ENCODE results near the gene GNG12. TPM values are rescaled to one million over a fixed set of nuclear protein-coding genes. Genes with fewer than 3 reads are reported as not detected.

The GNG12 gene
- total RNA-seq, 2 donors from 2014 or later, result 0.32 to 0.34 TPM

DNA sequence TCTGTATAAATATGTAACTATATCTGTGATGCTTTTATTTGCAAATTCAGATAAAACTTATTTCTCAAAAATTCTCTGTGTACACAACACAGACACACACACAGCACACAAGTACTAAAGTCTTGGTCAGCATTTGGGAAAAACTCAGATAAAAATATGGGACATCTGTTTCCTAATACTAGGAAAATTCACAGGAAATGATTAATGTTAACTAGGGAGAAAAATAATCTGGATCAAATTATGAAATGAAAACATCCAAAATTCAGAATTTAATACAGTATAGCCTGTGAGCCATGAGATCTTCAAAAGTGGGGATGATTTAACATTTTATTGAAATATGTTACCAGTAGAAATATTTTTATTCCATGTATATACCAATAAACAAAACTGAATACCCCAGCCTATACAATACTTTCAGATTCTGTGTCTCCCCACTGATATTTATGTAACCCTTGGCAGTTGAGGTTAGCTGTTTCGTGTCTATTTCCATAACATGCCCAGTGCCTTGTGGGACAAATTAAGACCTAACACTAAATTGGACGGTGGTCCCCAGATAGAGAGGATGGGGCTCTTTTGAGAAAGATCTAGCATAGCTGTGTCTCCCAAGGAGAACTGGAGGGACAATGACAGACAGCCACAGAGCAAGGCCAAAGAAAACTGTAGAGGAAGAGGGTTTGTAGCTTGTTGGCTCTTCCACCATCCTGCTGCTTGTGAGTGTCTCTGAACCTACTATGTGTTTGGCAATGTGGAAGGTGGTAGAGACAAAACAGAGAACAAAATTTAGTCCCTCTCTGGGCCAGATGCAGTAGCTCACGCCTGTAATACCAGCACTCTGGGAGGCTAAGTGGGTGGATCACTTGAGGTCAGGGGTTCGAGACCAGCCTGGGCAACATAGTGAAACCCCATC, 47.2 kb downstream of the GNG12 start:
- Mint-ChIP-seq H3K27ac (no peak overlapping the region), H3K4me1 (ENCODE audit: low read depth) (no peaks in the 10 kb centered on the region), H3K27me3 (ENCODE audit: low read depth) (peaks cover under 1% of the 10 kb centered on the region), H3K9me3 (no peaks in the 10 kb centered on the region), H3K4me3 (no peak overlapping the region), H3K36me3 (ENCODE audit: insufficient read depth in 2 of 2) (no peaks in the 10 kb centered on the region)
- no peak for DNase-seq
- no peak for ATAC-seq (replicated peaks in 1 of 2)

DNA sequence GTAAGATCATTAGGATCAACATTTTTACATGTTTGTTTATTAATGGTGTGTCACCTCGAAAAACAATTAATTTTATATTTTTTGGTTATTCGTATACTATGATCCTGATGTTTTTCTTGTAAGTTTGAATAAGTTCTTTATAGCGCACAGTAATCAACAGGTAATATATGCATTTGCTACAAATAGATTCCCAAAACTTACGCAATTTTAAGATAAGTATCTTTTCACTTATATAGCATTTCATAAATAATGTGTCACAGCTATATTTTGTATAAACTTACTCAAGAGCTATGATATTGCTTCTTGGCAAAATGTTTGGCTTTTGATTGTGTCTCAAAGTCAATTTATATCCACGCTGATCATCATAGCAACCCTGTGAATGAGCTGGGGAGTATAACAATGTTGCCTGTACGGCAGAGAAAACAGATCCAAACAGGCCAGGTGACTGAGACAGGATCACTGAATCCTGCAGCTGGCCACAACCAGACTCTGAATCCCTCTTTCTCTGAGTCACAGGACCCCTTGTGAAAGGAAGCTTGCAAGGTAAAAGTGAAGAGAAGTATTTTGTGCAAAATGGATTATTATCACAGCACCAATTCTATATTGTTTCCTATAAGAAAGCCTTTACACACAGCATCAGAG, 48.6 kb downstream of the GNG12 start:
- ATAC-seq (replicated peaks in 1 of 2), result no peak
- Mint-ChIP-seq H3K9me3 (no peaks in the 10 kb centered on the region), H3K27me3 (ENCODE audit: low read depth) (no peaks in the 10 kb centered on the region), H3K4me3 (no peak overlapping the region), H3K4me1 (ENCODE audit: low read depth) (no peaks in the 10 kb centered on the region), H3K27ac (no peak overlapping the region), H3K36me3 (ENCODE audit: insufficient read depth in 2 of 2) (no peaks in the 10 kb centered on the region)
- no peak for DNase-seq

DNA sequence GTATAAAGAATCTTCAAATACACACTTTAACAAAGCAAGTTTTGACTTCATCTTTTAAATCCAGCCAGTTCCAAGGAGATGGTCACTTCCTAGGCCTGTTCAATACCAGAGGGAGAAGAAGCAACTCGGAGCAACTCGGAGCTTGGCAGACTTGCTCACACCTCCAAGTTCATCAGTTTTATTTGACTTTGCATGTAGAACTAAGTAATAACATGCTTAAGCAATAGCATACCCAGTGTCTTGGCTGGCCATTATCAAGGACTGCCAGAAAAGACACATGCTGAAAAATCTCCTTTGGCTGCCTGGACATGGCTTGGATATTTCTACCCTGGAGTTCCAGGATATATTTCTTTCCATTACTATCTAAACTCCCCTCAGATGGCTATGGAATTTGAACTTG, 52.6 kb downstream of the GNG12 start:
- H3K27ac Mint-ChIP-seq, result no peak overlapping the region

DNA sequence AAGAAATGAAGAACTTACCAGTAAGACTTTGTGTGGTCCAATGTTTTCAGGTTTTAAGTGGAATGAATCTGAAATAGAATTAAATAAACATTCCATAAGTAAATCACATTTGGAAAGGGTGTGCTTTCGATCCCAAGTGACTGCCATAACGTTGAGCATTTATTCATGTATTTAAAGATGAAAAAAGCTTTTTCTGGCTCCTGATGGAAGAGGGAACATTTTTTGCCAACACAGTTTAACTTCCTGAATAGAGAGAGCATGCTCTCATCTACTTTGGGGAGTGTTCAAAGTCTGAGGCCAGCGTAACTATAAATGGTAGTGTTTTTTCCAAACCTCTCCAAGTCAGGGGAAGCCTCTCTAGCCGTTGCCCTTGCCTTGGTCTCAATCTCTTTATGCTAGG, 55.8 kb downstream of the GNG12 start:
- Mint-ChIP-seq H3K27me3 (ENCODE audit: low read depth) (peaks cover 11% of the 10 kb centered on the region), H3K4me3 (no peak overlapping the region), H3K36me3 (ENCODE audit: insufficient read depth in 2 of 2) (no peaks in the 10 kb centered on the region), H3K9me3 (no peaks in the 10 kb centered on the region), H3K4me1 (ENCODE audit: low read depth) (no peaks in the 10 kb centered on the region), H3K27ac (no peak overlapping the region)
- ATAC-seq (replicated peaks in 1 of 2) (no peak), DNase-seq (no peak)

More for the DNA sequence above, 52.6 kb downstream of the GNG12 start:
- Mint-ChIP-seq H3K9me3 (no peaks in the 10 kb centered on the region), H3K4me3 (no peak overlapping the region), H3K4me1 (ENCODE audit: low read depth) (no peaks in the 10 kb centered on the region), H3K27me3 (ENCODE audit: low read depth) (peaks cover 6% of the 10 kb centered on the region), H3K36me3 (ENCODE audit: insufficient read depth in 2 of 2) (no peaks in the 10 kb centered on the region)
- ATAC-seq (replicated peaks in 1 of 2), result no peak
- no peak for DNase-seq

DNA sequence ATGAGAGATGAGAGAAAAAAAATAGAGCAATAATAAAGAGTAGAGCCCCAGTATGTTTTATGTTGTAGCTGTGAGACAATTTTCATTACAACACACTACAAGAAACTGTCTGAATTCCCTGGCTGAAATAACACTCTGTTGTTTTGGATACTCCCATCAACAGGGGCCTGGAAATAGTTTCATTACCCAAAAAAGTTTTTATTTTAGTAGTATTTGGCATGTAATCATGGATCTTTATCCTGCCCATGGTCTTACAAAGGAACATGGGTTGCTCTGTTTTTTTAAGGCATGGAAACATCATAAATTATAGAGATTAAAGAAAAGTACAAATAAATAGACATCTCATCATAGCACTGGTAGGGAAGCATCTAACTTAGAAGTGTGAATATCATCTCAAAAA, 56.3 kb downstream of the GNG12 start:
- no peaks in the 10 kb centered on the region for H3K9me3 Mint-ChIP-seq
- H3K27me3 Mint-ChIP-seq (ENCODE audit: low read depth), result peaks cover 11% of the 10 kb centered on the region
- H3K27ac Mint-ChIP-seq, result no peak overlapping the region
- H3K4me3 Mint-ChIP-seq, result no peak overlapping the region
- no peak for ATAC-seq (replicated peaks in 1 of 2)
- DNase-seq, result no peak
- H3K36me3 Mint-ChIP-seq (ENCODE audit: insufficient read depth in 2 of 2), result no peaks in the 10 kb centered on the region
- H3K4me1 Mint-ChIP-seq (ENCODE audit: low read depth), result no peaks in the 10 kb centered on the region

DNA sequence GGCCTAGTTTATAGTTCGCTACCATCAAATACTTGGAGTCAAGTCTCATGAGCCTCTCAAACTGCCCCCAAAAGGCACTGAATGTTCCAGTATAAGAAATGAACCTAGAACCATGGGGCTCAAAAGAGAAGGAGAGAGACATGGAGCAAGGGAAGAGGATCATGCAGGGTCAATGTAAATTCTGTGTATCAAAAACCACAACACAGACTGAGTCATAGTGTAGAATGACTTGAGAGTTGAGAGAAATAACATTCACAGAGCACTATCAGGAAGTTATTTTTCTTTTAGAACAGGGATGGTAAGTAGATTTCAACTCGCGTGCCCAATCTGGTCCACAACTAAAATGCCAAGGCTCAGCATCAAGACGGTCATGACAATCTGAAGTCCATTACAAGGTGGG, 59.8 kb downstream of the GNG12 start:
- H3K27ac Mint-ChIP-seq, result no peak overlapping the region
- H3K27me3 Mint-ChIP-seq (ENCODE audit: low read depth), result peaks cover 34% of the 10 kb centered on the region
- peaks cover 12% of the 10 kb centered on the region for H3K4me1 Mint-ChIP-seq (ENCODE audit: low read depth)
- no peaks in the 10 kb centered on the region for H3K36me3 Mint-ChIP-seq (ENCODE audit: insufficient read depth in 2 of 2)
- H3K4me3 Mint-ChIP-seq, result no peak overlapping the region
- ATAC-seq (replicated peaks in 1 of 2) (no peak), DNase-seq (no peak)
- no peaks in the 10 kb centered on the region for H3K9me3 Mint-ChIP-seq

DNA sequence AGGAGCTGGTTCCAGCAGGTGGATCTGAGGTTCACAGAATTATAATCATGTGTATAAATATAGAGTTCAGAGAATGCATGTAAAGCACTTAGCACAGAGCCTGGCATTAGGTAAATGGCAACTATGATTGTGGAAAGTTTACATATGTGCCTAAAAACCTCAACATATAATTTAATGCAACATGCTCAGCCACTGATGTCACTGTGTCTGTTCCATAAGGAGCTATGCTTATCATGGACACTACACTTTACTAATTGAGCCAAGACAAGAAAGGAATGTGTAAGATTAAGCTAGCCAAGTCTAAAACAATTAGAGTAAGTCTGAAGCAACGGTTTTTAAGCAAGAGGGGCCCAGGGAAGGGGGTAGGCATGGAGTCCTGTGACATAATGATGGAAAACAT, 61.5 kb downstream of the GNG12 start:
- H3K9me3 Mint-ChIP-seq, result no peaks in the 10 kb centered on the region
- DNase-seq (no peak), ATAC-seq (replicated peaks in 1 of 2) (no peak)
- no peaks in the 10 kb centered on the region for H3K36me3 Mint-ChIP-seq (ENCODE audit: insufficient read depth in 2 of 2)
- H3K4me1 Mint-ChIP-seq (ENCODE audit: low read depth), result peaks cover 13% of the 10 kb centered on the region
- no peak overlapping the region for H3K27ac Mint-ChIP-seq
- H3K4me3 Mint-ChIP-seq, result no peak overlapping the region
- peaks cover 46% of the 10 kb centered on the region for H3K27me3 Mint-ChIP-seq (ENCODE audit: low read depth)

DNA sequence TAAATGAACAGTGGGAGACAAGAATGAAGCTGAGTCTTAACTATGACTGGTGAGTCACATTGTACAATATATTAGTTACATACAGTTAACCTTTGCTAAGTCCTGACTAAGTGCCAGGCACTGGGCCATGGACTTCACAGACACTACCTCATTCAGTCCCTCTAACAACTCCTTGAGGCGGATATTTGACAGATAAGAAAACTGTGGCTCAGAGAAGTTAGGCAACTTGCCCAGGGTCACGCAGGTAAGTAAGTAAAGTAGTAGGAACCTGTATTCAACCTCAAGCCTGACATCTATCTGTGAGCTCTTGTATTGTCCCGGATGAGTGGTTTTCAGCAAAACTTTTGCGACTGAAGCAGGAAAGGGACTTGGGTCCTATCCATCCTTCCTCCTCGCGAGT, 62.1 kb downstream of the GNG12 start:
- H3K4me1 Mint-ChIP-seq (ENCODE audit: low read depth), result peaks cover 19% of the 10 kb centered on the region
- no peak overlapping the region for H3K27ac Mint-ChIP-seq
- H3K4me3 Mint-ChIP-seq, result no peak overlapping the region
- DNase-seq (no peak), ATAC-seq (replicated peaks in 1 of 2) (no peak)
- no peaks in the 10 kb centered on the region for H3K9me3 Mint-ChIP-seq
- H3K27me3 Mint-ChIP-seq (ENCODE audit: low read depth), result peaks cover 45% of the 10 kb centered on the region
- no peaks in the 10 kb centered on the region for H3K36me3 Mint-ChIP-seq (ENCODE audit: insufficient read depth in 2 of 2)

DNA sequence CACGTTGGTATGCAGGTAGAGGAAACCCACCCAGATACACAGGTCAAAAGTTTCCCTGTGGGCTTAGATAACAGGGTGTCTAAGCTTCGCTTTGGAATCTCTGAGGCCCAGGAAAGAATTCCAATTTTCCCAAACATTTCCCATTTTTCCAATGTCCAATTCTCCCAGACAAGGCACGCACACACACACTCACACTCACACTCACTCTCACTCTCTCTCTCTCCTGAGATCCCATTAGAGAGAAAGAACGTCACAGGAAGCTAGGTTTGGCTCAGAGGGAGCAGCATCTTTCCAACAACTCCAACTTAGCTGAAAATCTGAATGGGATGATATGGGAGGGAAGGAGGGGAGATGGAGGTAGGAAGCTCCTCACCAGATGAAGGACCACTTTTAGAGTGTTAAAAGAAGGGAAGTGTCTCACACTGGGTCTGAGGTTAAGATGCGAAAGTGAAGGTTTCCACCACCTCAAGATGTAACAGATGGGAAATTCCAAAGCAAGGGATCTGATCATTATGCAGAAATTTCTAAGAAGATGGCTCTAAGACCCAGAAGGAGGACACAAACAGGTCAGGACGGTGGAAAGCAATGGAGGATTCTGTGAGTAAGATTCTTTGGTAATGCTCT, 63.5 kb downstream of the GNG12 start:
- Mint-ChIP-seq H3K27me3 (ENCODE audit: low read depth) (peaks cover 34% of the 10 kb centered on the region), H3K4me1 (ENCODE audit: low read depth) (peaks cover 26% of the 10 kb centered on the region), H3K27ac (no peak overlapping the region), H3K4me3 (no peak overlapping the region), H3K36me3 (ENCODE audit: insufficient read depth in 2 of 2) (no peaks in the 10 kb centered on the region), H3K9me3 (no peaks in the 10 kb centered on the region)
- peak in 1 of 2 donors; percentile 27 for ATAC-seq (replicated peaks in 1 of 2)
- DNase-seq, result no peak

DNA sequence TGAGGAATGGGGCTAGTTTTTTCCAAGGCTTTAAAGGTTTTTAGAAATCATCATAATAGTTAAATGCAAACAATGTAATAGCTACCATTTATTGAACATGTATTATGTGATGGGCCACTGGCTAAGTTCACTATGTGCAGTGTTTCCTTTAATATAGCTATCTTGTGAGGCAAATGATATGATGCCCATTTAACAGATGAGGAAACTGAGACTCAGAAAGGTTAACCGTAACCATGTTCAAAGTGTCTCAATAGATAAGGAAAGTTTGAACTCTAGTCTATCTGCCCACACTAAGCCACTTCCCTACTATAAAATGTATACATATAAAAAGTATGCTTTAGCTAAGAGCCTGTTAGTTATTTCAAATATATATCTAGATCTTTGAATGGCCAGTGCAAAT, 64.8 kb downstream of the GNG12 start:
- peaks cover 26% of the 10 kb centered on the region for H3K4me1 Mint-ChIP-seq (ENCODE audit: low read depth)
- no peak for DNase-seq
- no peak for ATAC-seq (replicated peaks in 1 of 2)
- no peaks in the 10 kb centered on the region for H3K36me3 Mint-ChIP-seq (ENCODE audit: insufficient read depth in 2 of 2)
- no peak overlapping the region for H3K4me3 Mint-ChIP-seq
- H3K9me3 Mint-ChIP-seq, result no peaks in the 10 kb centered on the region
- H3K27ac Mint-ChIP-seq, result no peak overlapping the region
- peaks cover 34% of the 10 kb centered on the region for H3K27me3 Mint-ChIP-seq (ENCODE audit: low read depth)

DNA sequence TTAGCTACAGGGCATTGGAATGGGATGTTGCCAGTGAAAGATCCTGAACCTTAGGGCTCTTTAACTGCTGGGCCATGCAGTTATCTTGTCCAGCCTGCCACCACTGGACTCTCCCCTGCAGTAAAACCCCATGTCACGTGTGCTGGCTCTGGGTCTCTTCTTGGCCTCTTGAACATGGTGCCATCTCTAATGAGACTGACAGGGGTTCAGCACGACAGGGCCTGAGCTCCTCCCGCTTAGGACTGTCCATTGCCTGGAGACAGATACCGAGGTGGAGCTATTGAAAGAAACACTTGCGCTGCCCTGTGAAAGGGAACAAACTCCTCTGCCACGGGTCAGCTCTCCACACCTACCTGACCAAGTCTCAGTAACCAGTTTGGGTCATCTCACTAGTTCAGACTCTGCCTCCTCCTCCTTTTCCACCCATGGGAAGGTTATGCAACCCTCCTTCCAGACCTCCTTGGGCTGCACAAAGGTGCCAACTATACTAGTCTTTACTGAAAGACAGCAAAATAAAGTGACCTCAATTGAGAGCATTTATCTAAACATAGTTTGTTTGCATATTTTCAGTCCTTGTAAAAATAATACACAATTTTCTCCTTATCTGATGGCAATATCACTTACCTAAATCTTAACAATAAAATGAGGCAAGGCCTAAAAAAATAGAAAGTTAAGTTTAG, 66.0 kb downstream of the GNG12 start:
- DNase-seq, result no peak
- Mint-ChIP-seq H3K9me3 (no peaks in the 10 kb centered on the region), H3K4me3 (no peak overlapping the region), H3K27ac (no peak overlapping the region), H3K27me3 (ENCODE audit: low read depth) (peaks cover 35% of the 10 kb centered on the region), H3K36me3 (ENCODE audit: insufficient read depth in 2 of 2) (no peaks in the 10 kb centered on the region), H3K4me1 (ENCODE audit: low read depth) (peaks cover 26% of the 10 kb centered on the region)
- no peak for ATAC-seq (replicated peaks in 1 of 2)

DNA sequence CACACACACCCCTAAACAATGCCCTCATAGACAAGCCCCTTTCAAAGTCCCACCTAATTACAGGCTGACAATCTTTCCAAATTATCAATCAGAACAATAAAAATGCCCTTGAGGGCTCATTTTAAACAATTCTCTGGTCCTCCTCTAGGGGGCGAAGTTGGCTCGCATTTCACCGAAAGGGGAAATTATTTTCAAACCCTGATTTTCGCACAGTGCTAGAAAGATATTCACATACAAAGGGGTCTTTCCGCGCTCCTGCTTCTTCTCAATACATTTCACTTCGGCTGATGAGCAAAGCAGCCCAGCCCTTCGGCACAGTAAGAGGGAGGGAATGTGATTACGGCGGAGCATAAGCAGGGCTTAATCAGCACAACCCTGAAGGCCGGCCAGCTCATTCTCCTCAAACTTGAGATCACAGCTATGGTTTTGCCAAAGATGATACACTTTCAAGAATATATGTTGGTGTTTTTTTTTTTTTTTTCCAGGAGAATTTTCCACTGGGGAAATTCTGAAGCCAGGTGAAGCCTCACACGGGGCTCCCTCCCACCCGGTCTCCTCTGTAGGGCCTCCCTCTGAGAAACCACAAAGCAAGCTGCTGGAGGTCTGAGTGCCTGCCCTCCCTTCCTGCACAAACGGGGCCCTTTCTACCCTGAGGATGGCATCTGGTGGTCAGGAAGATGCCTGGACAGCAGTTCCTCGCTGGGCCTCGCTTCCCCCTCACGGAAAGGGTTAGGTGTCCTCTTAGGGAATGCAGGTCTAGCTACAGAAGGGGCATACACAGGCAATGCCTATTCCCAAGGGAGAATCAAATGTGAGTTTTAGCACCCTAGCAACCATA, 66.9 kb downstream of the GNG12 start:
- DNase-seq, result peak; percentile 44 to 51
- Mint-ChIP-seq H3K27me3 (ENCODE audit: low read depth) (peaks cover 44% of the 10 kb centered on the region), H3K36me3 (ENCODE audit: insufficient read depth in 2 of 2) (no peaks in the 10 kb centered on the region)

More for the DNA sequence above, 66.9 kb downstream of the GNG12 start:
- H3K4me1 Mint-ChIP-seq (ENCODE audit: low read depth), result peaks cover 26% of the 10 kb centered on the region
- H3K4me3 Mint-ChIP-seq, result peak overlapping the region in 1 of 2 donors; percentile 2
- no peak overlapping the region for H3K27ac Mint-ChIP-seq
- peak; percentile 48 to 65 for ATAC-seq (replicated peaks in 1 of 2)
- H3K9me3 Mint-ChIP-seq, result no peaks in the 10 kb centered on the region
